Stimulated activated CD4-positive, alpha-beta T cell treated with anti-CD3 and anti-CD28 coated beads, TNF-alpha, amount 100 ng/mL, for 1 hour (primary cell): ENCODE data around the gene DIAPH1.

Experiments
- DNase-seq, 3 donors: peaks; one replicate each; pipeline ENCODE4 v3.0.0-alpha.2; 2020; ENCODE audit warnings: low read depth in 3 of 3, low spot score in 1 of 3

The DIAPH1 gene

DNA sequence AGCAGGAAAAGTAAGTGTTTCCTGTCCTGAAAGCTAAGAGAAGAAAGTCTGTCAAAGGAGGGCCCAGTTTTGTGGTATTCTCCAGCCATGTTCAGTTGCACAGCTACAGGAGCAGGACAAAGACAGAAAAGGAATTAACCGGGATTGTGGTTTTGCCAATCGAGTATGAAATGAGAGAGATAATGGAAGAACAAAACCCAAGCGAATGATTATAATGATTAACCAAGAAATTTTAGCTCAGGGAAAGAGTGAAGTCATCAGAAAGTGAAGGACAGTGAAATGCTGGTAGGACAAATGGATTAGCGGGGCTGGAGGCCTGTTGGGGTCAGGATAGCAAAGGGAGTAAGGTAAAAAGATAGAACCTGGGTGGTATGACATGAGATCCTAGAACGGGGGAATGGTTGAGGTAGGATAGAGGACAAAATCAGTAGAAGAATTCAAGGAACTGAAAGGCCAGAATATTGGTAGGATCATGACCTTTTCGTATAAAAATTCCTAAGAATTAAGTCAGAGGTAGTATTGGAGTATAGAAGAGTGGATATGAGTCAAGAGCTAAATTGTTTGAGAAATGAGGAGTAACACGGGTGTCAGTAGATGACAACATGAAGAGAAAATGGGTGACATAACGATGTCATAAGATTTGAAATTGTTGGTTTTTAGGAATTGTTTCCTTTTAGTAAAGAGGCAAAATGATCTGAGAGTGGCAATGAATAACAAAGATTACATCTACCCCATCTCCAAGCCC is 52.8 kb downstream of the DIAPH1 start:
- no peak for DNase-seq

DNA sequence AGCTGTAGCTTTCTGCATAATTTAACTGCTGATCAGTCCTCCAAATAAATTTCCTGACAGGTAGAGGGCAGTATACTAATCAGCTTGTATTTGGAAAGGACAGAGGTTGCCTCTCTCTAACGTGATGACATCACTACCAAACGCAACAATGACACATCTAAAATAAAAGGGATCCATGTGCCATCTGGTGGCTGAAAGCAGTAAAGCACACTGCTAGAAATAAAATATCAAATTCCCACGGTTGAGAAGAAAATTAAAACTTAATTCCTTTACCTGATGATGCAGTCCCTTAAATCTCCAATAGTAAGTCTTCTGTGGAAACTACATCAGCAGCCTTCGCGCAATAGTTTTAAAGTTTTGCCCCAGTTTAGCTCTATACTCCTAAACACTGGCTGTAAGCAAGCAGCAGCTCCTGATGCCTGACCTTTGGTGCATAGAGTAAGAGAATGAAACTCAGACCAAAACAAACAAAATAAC is 54.5 kb downstream of the DIAPH1 start:
- peak; percentile 14 to 37 (median 37) for DNase-seq

DNA sequence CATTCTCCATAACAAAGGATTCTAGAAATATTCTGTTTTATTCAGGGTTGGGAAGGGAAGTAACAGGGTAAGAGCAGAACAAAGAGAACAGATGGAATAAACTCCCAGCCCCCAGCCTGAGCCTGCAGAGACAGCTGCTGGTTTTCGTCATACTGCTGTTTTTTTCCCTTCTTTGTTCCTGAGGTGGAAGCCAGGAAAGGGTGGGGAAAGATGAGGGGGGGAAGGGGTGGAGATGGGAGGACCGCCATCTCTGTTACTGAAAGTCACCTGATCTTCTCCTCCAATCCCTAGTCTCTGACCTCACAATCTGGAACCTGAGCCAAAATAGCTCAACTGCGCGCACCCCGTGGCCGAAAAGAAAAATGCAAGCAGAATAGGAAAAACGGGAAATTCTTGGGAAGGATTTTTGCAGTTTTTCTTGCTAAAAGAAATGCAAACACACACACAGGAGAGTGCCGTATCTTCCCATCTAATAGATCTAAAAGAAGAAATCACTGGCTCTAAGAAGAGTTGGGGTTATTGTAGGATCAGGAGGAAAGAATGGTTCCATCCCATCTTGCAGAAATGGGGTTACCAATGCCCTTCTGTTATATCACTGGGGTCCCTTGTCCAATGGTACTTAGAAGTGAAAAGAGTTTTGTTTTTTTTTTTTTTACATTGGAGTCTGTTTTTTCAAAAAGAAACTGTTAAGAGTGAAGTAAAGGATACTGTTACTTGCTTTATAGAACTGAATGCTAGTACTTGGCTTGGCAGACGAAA is 57.9 kb downstream of the DIAPH1 start:
- no peak for DNase-seq

DNA sequence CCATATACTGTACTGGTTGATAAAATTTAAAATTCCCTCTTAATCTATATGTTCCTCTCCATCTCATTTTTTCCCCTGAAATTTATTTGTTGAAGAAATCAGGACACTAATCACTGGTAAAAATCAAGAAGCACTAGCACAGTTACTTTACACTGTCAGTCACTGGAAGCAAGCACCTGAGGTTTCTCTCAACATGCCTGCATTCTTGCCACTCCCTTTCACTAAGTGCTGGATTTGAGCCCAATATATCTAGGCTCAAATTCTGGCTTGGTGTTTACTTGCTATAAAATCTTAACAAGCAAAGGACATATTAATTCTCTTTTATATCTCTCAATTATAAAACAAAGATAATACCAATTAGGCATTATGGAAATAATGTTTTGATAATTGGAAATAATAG is 58.6 kb downstream of the DIAPH1 start:
- no peak for DNase-seq

DNA sequence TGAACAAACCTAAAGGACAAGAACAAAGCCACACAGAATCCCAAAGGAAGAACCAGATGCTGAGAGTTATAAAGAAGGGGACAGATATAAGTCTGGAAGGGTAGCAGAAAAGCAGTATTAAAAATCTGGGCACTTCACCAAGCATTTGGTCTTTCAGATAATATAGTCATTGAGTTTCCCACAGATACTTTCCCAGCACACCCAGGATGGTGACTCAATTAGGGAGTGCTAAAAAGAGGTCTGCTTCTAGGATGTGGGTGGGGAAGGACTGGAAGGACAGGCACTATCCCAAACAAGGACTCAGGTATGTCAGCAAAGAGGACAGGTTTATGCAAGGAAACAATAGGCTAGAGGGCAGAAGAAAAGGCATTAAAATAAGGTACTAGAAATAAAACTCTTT is 59.3 kb downstream of the DIAPH1 start:
- no peak for DNase-seq

DNA sequence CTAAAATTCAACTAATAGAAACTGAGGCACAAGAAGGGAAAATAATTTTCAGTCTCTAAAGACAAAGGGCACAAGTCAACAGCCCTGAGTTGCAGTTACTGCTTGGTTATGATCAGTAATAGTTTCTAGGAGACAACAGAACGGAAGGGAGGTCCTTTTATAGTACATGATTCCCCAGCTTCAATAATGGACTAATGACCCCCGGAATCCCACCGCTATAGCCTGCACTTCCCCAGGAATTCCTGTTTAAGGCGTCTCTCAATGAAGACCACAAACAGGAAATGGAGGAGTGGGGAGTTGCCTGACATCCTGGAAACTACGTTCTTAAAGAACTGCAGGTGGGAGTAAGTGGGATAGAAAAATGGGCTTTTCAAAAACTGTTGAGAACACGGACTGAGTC is 60.6 kb downstream of the DIAPH1 start:
- no peak for DNase-seq

- DNase-seq, result peak; percentile 42 to 74 (median 50)
These were observed 61.1 kb downstream of the DIAPH1 start for GRCh38 chr5:141557681-141558136.

DNA sequence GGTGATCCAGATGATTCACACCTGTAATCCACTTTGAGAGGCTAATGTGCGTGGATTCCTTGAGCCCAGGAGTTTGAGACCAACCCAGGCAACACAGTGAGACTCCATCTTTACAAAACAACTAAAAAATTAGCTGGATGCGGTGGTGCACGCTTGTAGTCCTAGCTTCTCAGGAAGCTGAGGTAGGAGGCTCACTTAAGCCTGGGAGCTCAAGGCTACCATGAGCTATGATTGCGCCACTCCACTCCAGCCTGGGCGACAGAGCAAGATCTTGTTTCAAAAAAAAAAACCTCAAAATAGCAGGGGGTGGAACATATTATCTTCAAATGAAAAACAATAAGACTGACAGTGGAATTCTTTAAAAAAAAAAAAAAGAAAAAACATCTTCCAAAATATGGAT is 70.9 kb downstream of the DIAPH1 start:
- DNase-seq, result no peak

DNA sequence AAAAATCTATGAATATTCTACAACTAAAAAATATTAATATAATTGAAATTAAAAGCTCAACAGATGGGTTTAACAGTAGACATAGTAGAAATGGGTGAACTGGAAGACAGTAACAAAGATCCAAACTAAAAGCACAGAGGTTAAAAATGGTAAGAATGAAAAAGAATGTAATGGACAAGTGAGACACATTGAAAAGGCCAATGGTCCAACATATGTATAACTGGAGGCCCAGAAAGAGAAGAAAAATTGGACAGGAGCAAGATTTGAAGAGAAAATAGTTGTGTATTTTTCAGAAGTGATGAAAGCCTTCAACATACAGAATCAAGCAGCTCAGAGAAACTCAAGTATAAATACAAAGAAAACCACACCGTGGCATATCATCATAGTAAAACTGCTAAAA is 71.3 kb downstream of the DIAPH1 start:
- DNase-seq, result no peak

DNA sequence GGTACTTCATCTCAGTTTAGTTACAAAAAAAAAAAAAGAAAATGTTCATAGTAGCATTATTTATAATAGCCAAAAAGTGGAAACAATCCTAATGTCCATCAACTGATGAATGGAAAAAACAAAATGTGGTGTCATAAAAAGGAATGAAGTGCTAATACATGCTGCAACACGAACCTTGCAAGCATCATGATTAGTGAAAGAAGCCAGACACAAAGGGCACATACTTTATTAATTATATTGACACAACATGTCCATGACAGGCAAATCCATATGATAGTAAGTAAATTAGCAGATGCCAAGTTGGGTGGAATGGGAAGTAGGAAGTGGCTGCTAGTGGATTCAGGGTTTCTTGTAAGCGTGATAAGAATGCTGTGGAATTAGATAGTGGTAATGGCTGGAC is 75.7 kb downstream of the DIAPH1 start:
- no peak for DNase-seq

GRCh38 chr5:141534492-141535213 is 84.1 kb downstream of the DIAPH1 start:
- DNase-seq, result no peak

GRCh38 chr5:141533897-141534296 is 84.9 kb downstream of the DIAPH1 start:
- no peak for DNase-seq

DNA sequence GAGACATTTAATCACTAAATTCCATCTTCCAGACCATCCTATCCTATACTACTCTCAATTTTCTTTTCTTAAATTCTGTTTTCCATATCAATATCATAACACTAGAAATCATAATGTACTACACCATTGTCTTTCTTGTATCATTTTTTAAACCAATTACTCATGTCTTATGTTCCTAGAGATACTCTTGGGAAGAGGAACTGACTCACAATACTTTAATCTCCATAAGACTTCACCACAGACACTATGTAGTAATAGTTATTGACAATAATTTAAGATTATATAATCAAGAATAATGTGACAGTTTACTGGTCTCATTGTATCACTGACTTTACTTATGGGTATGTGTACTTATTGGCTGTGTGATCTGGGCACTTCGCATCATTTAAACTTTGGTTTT is 86.1 kb downstream of the DIAPH1 start:
- DNase-seq, result no peak

GRCh38 chr5:141529873-141530272 is 88.9 kb downstream of the DIAPH1 start:
- no peak for DNase-seq

DNA sequence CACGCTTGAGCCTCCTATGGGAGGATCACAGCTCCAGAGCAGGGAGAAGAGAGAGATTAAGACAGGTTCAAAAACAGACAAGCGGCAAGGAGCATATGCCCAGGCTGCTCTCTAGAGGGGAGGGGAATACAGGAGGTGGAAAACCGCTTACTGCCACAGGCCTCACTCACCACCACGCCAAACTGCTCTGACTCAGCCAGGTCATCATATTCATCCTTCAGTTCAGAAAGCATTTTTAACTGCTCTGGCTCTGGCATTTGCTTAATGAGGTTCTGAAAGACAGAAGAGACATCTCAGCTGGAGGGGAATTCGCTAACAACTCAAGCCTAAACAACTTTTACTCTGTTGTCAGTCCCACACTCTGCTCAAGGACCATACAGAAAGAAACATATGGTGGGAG is 89.8 kb downstream of the DIAPH1 start:
- DNase-seq, result no peak

- DNase-seq, result no peak
These were observed 90.4 kb downstream of the DIAPH1 start for GRCh38 chr5:141528291-141528984.

- no peak for DNase-seq
These were observed 91.4 kb downstream of the DIAPH1 start for GRCh38 chr5:141527426-141527825.

DNA sequence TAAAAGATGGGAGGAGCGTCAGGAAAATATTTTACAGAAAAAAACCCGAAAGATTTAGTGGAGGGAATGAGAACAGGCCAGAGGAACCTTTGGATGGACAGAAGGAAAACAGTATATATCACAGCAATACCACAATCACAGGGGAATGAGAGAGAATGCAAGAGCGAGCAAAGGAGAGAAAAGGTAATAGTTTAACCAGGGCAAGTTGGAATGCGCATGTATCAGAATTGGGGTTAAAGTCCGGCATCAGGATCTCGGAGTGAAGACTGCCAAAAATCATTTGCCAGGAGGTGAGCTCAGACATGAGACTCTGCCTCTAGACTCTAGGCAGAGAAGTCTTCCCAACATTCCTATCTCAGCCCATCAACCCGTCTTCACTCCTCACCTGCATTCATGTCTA is 93.1 kb downstream of the DIAPH1 start:
- no peak for DNase-seq

- DNase-seq, result peak in 2 of 3 donors; percentile 7 to 32
These were observed 93.9 kb downstream of the DIAPH1 start for GRCh38 chr5:141524604-141525597.

GRCh38 chr5:141523991-141524390 is 94.8 kb downstream of the DIAPH1 start:
- DNase-seq, result no peak
